ENCODE data around the gene CLDN1.
A peak's percentile ranks its signal among the peaks of the same experiment; 100 is the strongest.

CLDN1 gene

DNA sequence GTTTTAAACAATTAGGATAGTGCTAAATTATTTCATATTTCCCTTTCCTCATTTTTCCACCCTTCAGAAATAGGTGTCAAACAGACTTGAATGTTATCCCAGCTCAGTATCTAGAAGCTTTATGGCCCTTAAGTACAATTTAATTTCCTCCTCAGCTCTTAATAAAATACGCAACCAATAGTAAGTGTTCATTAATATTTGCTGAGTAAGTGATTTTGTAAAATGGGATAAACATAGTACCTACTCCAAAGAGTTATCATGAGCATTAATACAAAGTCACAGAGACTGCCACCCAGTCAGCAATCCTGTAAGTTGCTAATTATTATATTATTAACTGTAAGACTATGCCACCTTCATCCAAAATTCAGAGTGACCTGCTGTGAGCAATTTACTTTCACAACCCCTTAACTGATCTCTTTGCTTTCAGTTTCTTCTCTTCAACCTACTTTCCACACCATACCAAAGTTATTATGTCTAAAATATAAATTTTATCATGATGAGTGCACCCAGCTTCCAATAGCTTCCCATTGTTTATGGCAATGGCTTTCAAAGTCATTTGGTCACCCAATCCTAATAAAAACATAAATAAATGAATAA is 30.7 kb upstream of the CLDN1 start:
- ChIA-PET CTCF (interaction anchor here (0.7 kb wide), 1 partner anchor 21 kb away, joined by 5 read pairs; no protein-coding TSS in a partner anchor), POLR2A (ENCODE audit: low non-redundant PET) (no interaction called here)
- no peak for TF ChIP-seq CTCF (conservative IDR thresholded peaks at IDR 0.05; ENCODE audit: low read depth)
- no peak for DNase-seq (ENCODE audit: low spot score)
- no peak overlapping the region for H3K27ac ChIP-seq

DNA sequence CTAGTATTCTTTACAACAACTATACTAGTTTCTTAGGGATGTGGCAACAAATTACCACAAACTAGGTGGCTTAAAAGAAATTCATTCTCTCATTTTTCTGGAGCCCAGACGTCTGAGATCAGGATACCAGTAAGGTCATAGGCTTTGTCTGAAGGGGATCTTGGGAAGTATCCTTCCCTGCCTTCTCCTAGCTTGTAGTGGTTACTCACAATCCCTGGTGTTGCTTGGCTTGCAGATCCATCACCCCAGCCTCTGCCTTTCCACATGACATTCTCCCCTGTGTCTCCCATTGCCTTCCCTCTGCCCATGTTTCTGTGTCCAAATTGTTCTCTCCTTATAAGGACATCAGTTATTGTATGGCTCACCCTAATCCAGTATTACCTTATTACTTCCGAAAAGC is 24.3 kb upstream of the CLDN1 start:
- H3K27ac ChIP-seq: no peak overlapping the region
- TF ChIP-seq CTCF (conservative IDR thresholded peaks at IDR 0.05; ENCODE audit: low read depth): no peak
- DNase-seq (ENCODE audit: low spot score): no peak
- ChIA-PET POLR2A (ENCODE audit: low non-redundant PET) (no interaction called here), CTCF (interaction anchor here (0.6 kb wide), 1 partner anchor 602 kb away, joined by 3 read pairs; no protein-coding TSS in a partner anchor)

DNA sequence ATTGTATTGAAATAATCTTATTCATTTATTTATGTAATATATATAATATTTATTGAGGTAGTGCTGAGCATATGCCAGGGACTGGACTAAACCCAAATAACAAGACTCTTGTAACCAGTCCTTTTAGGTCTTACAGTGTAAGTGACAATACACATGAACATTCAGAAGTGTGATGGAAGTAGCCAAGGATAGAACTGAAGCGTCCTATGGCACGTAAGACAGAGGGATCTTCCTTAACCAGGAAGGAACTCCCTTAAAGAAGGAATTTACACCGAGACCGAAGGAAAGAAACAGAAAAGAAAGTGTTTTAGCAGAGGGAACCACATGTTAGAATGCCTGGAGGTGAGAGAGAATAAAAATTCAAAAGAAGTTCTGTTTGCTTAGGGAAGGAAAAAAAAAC is 23.6 kb upstream of the CLDN1 start:
- H3K27ac ChIP-seq: no peak overlapping the region
- ChIA-PET CTCF (no interaction called here), POLR2A (ENCODE audit: low non-redundant PET) (no interaction called here)
- DNase-seq (ENCODE audit: low spot score): no peak
- no peak for TF ChIP-seq CTCF (conservative IDR thresholded peaks at IDR 0.05; ENCODE audit: low read depth)

- ChIA-PET CTCF (interaction anchor here (0.5 to 0.7 kb wide), 2 partner anchors 1114 to 1616 kb away, joined by 3 to 4 read pairs; no protein-coding TSS in a partner anchor), POLR2A (ENCODE audit: low non-redundant PET) (no interaction called here)
- H3K27ac ChIP-seq: no peak overlapping the region
- TF ChIP-seq CTCF (conservative IDR thresholded peaks at IDR 0.05; ENCODE audit: low read depth): no peak
- peak; percentile 73 for DNase-seq (ENCODE audit: low spot score)
These were observed 23.0 kb upstream of the CLDN1 start for GRCh38 chr3:190345027-190345821.

- ChIA-PET POLR2A (ENCODE audit: low non-redundant PET) (no interaction called here), CTCF (no interaction called here)
- TF ChIP-seq CTCF (conservative IDR thresholded peaks at IDR 0.05; ENCODE audit: low read depth): no peak
- DNase-seq (ENCODE audit: low spot score): no peak
- H3K27ac ChIP-seq: no peak overlapping the region
These were observed 17.8 kb upstream of the CLDN1 start for GRCh38 chr3:190340071-190340470.

GRCh38 chr3:190339130-190339529 is 16.9 kb upstream of the CLDN1 start:
- H3K27ac ChIP-seq: no peak overlapping the region
- ChIA-PET POLR2A (ENCODE audit: low non-redundant PET) (no interaction called here), CTCF (interaction anchor here (0.6 to 1.4 kb wide), 5 partner anchors 44 to 1556 kb away, joined by 3 to 4 read pairs (median 4); no protein-coding TSS in a partner anchor)
- TF ChIP-seq CTCF (conservative IDR thresholded peaks at IDR 0.05; ENCODE audit: low read depth): no peak
- DNase-seq (ENCODE audit: low spot score): no peak
